Stimulated activated CD8-positive, alpha-beta memory T cell treated with anti-CD3 and anti-CD28 coated beads, Interleukin-4, amount 100 ng/mL, for 48 hours (primary cell): Measurements from ENCODE around the gene ATP11B.

Experiments used
- DNase-seq: peaks from one replicate; pipeline ENCODE4 v3.0.0-alpha.2; 2020

Gene ATP11B

DNA sequence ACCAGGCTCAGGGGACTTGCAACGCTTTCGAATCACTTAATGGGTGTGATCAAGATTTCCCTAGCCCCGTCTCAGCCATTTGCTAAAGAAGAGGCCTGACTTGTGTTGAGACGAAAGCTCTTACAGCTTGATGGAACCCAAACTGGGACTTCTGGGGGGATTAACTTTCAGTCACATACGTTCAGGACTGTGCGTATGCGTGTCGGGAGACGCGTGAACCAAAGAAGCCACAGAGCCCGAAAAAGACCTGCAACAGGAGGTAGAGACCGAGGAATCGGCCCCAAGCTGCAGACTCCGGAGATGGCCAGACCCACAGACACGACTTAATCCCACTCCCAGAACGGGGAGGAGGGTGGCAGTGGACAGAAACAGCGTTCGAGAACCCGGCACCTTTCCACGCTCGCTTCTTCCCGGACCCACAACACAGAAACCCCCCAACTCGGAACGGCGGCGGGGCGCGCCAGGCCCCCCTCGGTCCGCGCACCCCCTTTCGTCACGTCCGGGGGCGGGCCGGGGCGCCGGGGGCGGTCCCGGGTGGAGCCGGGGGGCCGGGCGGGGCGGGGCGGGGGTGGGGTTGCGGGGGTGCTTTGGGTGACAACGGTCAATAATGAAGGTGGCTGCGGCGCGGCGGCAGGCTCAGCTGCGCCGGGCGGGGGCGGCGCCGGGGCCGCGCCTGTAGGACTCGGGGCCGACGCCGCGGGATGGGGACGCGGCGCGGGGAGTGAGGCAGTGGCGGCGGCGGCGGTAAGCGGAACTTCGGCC lies at the start of gene ATP11B:
Gene ATP11B, plus strand, starts transcription at position 604 of the 762 bp plus-strand sequence. CDS start 256 bp downstream, outside the sequence.
- peak; percentile 83 for DNase-seq

DNA sequence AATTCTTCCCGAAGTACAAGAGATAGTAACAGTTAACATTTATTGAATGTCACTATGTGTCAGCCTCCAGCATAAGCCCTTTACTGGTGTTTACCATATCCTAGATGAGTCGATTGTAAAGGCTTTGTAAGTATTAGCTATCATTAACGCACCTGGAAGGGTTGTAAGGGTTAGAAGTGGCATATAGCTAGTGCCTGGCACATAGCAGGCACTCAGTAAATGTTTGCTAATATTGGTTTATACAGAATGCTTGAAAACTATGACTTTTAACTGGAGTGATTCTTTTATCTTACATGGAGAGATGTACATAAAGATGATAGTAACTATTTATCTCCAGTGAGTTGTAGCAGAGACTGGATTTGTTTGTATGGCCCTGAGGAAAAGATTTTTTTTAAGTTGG lies 46.3 kb upstream of the ATP11B start:
- no peak for DNase-seq

GRCh38 chr3:182755308-182755707 lies 38.0 kb upstream of the ATP11B start:
- no peak for DNase-seq

- DNase-seq = no peak
These were observed 37.6 kb upstream of the ATP11B start for GRCh38 chr3:182755712-182756111.

DNA sequence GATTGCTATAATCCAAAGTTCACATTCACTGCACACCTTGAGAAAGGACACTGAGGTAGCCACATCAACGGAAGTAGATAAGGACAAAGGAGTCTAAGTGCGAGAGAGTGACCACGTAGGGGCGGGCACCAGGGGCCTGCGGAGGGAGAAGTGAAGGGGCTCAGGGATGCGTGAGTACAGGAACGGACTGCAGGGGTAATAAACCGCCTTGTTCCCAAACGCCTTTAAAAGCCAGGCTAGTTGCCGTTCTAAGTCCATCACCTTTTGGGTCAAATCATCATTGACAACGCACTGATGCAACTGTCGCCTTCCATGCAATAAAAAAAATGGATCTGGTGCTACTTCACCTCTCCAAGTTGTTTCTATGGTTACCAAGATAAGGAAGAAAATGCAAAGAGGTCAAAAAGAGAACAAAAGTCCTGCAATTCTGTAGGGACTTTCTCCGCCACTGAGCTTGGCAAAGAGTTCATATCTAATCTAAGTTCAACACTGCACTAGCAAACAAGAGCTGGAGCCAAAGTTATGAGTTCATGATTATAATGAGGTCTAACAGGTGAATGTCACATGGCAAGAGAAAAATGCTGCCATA lies 32.6 kb upstream of the ATP11B start:
- no peak for DNase-seq

DNA sequence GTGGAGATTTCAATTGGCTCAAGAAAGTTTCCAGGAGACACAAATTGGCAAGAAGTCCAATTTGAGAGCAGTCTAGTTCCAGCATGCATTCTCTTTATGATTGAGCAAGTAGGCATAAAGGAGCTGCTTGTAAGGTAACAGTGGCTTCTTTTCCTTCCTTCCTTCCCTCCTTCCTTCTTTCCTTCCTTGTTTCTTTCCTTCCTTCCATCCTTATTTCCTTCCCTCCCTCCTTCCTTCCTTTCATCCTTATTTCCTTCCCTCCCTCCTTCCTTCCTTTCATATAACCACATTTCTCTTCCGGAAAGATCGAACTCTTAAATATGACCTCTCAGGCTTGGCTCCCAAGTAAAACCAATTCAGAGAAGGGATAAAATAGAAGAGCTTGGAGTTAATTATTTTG lies 29.4 kb upstream of the ATP11B start:
- DNase-seq = no peak

DNA sequence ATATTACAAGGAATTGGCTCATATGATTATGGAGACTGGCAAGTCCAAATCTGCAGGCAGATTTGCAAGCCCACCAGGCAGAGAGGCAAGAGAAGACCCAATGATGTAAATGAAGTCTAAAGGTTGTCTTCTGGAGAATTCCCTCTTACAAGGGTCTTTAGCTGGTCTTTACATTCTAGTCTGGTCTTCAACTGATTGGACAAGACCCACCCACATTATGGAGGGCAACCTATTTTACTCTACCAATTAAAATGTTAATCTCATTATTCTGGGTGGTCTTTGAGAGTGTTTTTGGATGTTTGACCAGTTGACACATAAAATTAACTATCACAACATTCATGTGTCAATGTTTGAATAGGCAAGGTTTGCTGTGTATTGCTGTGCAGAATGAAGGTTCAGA lies 28.0 kb upstream of the ATP11B start:
- DNase-seq = no peak

DNA sequence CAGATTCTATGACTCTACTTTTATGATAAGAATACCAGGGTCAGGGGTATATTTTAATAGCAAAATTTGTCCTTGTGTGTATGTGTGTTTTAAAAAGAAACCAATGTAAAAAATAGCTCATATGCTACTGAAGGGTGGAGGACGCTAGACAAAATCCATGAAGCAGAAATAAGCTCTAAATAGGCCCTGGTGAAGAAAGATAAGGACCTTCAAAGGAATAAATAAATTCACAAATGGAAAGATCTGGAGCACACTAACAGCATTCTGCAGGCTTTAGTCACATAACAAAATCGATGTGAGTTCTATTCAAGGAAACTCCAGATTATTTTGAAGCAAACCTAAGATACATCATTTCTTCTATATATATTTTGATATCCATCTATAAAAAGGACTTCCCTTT lies 27.2 kb upstream of the ATP11B start:
- no peak for DNase-seq

DNA sequence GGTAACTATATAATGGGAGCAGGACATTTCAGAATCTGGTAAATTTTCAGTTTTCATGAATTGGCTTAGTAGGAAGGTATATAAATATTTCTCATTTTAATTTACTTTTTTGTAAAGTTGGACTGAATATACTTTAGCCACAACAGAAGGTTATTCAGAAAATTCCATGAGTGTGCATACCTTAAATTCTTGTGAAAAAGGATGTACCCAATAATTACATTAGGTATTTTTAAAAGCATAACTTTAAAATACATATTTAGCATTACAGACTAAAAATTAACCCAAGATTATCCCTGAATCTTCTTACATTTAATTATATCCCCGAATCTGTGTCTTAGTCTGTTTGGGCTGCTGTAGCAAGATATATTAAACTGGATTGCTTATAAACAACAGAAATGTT lies 24.9 kb upstream of the ATP11B start:
- DNase-seq = no peak

DNA sequence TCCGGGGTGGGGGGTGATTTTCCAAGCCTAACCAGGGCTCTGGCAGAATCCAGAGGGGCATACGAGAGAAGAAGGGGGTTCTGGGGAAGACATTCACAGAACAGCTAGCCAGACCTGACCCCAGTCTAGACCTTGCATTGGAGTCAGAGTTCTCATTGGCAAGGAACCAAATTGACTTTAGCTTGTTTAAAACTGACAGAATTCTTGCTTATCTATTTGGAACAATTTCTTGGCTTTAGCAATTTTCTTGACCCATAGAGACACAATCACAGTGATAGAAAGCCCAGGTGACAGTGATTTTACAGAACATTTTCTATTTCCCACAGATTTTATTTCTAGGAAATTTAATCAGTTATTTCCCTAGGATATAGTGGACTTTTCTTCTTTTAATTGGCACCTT lies 23.6 kb upstream of the ATP11B start:
- no peak for DNase-seq

DNA sequence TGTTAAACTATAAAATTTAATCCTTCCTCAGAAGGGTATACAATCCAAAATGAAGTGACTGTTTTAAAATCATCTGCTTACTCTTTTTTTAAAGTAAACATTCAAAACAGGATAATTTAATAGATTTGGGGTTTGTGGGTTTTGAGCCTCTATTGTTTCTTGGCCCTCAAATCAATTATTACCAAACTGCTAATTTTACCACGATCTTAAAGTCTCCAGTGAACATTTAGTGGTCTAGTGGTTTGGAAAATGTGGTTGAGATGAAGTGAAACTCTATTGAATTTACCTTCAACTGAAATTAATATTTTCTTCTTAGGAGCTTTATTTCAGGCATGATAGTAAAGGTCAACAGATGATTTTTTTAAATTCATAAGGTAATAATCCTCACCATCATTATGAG lies 11.2 kb upstream of the ATP11B start:
- DNase-seq = no peak

GRCh38 chr3:182783106-182783505 lies 10.2 kb upstream of the ATP11B start:
- no peak for DNase-seq

GRCh38 chr3:182784542-182784941 lies 8.8 kb upstream of the ATP11B start:
- no peak for DNase-seq

GRCh38 chr3:182785142-182785541 lies 8.2 kb upstream of the ATP11B start:
- DNase-seq = no peak

DNA sequence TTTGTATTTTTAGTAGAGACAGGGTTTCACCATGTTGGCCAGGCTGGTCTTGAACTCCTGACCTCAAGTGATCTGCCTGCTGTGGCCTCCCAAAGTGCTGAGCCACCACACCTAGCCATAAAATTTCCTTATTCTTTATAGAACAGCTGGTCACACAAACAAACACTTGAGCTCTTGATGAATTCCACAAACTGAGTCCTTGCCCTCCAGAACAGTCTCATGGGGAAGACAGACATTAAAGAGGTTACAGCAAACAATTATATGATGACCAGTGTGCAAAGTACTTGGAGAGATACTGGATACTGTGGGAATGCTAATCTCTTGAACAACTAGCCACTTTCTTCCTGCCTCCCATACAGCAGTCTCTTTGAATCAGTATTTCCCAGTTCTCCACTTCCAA lies 7.5 kb upstream of the ATP11B start:
- DNase-seq = no peak

DNA sequence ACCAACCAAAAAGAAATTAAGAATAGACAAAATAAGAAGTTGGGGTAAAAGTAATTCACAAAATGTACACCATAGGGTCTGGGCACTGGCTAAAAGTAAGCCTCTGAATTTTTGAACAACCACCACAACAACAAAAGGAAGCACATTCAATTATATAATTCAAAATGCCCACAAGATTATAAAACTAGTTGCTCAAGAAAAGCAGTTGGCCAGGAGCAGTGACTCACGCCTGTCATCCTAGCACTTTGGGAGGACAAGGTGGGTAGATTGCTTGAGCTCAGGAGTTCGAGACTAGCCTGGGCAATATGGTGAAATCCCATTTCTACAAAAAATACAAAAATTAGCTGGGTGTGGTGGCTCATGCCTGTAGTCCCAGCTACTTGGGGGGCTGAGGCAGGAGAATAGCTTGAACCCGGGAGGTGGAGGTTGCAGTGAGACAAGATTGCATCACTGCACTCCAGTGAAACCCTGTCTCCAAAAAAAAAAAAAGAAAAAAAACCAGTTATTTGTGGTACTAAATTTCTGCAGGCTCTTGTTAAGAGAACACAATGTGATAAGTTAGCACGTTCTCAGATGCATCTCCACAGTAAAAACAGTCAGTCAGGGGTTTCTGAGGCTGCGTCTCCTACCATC lies 6.6 kb upstream of the ATP11B start:
- no peak for DNase-seq

DNA sequence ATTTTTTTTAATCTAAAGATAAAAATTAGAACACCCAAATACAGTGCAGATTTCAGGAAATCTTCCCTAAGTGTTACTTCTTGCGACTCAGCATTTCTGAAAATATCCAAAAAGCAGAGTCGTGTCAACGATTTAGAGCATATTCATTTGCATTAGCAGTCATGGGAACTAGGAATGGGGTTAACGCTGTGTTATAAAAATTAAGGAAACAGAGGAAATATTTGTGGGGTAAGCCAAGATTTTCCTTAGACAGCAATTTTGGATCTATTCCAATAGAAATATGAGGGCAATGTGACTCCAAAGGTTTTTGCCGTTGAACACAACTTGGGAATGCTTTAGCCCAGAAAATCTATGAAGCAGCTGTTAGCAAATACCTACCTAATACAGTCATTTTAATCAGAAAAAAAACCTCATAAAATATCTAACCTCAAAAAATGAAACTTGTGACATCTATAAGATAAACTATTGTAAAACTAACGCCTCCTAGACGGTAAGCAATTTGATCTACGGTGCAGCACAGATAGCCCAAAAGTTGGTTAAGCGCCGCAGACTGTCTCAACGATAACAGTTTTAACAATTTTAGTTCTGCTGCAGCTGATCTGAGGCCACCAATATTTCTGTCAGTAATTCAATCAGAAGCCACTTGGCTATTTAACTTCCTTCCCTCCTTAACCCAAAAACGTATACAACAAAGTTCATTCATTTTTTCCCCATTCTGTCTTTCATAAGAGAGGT lies 5.8 kb upstream of the ATP11B start:
- no peak for DNase-seq

- no peak for DNase-seq
These were observed 3.9 kb upstream of the ATP11B start for GRCh38 chr3:182789371-182789770.

DNA sequence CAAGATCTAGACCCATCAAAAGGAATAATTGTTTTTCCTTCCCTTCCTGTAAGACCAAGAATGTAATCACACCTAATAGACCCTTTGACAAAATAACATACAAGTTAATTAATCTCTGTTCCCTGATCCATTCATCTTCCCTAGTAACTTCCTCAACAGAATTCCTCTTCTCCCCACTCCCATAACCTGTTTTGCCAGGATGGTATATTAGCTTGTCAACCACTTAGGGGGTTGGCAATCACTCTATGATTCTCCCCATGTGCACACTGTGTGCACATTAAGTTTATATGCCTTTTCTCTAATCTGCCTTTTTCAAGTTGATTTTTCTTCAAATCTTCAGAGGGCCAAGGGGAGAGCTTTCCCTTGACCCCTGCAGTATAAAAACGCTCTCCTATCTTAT lies 2.7 kb upstream of the ATP11B start:
- DNase-seq = no peak

DNA sequence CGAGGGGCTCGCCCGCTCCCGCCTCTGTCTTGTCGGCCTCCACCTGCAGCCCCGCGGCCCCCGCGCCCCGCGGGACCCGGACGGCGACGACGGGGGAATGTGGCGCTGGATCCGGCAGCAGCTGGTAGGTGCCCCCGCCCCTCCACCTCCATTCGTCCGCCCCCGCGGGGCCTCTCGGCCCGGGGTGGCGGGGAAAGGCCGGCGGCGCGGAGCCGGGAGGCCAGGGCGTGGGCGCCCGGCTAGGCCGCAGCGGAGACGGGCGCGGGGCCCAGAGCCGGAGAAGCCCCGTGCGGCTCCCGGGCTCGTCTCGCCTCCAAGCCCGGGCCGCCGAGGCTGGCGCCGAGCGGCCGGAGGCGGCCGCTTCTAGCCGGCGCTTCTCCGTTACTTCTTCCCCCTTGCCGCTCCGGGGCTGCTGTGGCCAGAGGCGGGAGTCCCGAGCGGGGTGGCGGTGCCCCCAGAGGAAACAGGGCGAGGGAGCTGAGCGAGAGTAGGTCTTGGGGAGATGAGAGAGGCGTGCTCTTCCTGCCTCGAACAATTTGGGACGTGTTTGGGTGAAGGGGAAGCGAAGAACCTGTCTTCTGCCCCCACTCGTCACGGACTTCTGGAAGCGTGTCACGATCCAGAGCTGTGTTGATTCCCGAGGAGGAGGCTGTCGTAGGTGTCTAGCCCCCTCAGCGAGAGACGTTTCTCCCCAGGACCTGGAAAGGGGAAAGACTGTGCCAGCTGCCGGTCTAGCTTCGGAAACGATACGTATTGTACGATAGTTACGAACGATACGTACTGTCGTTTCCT lies 555 bp downstream of the ATP11B start:
- peak; percentile 59 for DNase-seq

DNA sequence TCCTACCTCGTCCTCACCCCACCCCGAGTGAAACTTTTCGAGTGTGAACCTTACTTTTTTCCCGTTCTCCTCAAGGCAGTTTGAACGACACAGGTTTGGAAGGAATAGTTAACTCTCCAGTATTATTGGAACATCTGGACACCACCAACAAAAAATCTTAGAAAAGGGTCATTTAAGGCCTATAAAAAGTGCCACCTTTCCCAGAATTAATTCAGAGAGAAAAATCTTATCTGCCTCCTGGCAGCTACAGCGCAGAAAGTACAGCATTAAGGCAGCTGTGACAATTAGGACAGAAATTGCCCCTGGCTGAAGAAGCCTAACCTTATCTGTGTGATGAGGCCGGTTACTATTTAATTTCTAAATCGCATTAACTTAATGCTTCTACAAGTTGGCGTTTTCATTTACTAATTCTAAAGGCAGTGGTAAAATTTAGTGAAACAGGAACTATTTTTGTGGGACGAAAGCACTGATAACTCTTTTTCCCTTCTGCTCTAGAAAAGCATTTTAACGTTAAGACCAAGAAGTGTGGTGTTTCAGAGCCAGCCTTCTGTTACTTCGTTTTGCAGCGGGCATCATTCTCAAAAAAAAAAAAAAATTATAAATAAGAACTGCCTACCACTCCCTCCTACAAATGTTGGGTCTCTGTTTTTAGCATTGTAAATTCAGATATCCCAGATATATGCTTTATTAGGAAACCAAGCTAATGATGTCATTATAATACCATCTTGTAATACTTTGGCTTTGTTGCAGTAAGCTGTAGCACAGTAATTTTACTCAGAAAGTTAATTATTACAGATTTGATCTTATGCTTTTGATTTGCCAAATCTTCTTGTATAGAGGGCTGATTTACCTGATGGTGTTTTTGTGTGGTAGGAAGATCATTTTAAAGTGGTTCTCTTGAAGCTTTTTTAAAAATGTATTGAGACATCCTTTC lies 1.4 kb downstream of the ATP11B start:
- DNase-seq = no peak

DNA sequence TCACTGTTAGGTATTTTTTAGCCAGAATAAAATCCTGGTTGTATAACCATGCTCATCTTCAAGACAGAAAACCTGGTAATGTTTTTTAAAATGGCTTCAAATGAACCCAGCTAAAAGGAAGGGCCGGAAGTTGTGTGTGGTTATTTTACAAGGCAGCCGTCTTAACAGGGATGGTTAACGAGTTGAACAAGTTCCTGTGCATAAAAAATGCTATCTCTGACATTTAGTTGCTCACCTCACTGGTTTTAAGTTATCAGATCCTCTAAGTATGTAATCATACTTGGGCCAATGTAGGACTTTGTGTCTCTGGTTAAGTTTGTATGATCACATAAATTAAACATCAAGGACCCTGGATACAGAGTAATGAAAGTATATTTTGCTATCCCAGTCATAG lies 2.1 kb downstream of the ATP11B start:
- DNase-seq = no peak
